T follicular helper cell (primary cell): ENCODE measurements around the gene ADSL.
"Not testable (repeated sequence)": the region's sequence is repeated elsewhere in the genome, so short reads cannot be mapped to it uniquely, and the experiment has no call there.

ENCODE experiments used
- DNase-seq: peaks from one replicate; pipeline ENCODE4 v3.0.0-alpha.2; 2020; ENCODE audit warnings: low read depth

Gene ADSL

DNA sequence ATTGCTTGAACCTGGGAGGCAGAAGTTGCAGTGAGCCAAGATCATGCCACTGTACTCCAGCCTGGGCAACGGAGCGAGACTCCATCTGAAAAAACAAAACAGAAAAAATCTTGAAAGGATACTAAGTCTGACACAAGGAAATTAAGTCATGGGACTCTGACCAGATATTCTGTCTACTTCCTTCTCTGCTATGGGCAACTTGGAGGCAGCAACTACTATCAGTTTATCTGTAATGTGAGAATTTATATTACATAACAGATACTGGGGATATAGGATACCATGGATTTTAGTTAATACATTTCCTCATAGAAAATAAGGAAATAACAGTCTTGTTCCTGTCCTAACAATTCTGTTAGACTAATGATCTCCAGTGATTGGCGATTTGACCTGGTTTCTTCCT lies 22.5 kb downstream of the ADSL start:
- no peak for DNase-seq

GRCh38 chr22:40374567-40374966 lies 28.3 kb downstream of the ADSL start:
- DNase-seq, result no peak

- no peak for DNase-seq
These were observed 29.8 kb downstream of the ADSL start for GRCh38 chr22:40376149-40376548.

- DNase-seq, result no peak
These were observed 31.6 kb downstream of the ADSL start for GRCh38 chr22:40377931-40378330.

GRCh38 chr22:40378448-40378847 lies 32.1 kb downstream of the ADSL start:
- DNase-seq, result not testable (repeated sequence)

DNA sequence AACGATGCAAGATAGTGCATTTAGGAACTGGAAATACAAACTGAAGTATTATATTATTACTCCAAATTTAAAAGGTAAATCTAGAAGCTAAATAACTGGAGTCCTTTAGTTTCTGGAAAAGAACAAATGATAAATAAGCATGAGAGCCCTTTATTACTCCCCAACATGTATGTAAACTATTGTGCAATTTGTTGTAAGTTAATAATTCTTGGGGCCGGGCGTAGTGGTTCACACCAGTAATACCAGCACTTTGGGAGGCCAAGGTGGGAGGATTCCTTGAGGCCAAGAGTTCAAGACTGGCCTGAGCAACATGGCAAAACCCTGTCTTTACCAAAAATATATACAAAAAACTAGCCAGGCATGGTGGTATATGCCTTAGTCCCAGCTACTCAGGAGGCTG lies 35.2 kb downstream of the ADSL start:
- DNase-seq, result no peak

DNA sequence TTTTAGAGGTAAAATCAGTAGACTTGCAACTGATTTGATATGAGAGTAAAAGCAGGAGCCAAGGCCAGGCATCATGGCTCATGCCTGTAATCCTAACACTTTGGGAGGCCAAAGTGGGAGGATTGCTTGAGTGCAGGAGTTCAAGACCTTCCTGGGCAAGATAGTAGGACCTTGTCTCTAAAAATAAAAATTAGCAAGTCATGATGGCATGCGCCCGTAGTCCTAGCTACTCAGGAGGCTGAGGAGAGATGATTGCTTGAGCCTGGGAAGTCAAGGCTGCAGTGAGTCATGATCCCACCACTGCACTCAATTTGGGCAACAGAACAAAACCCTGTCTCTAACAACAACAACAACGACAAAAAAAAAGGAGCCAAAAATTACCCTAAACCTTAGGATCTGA lies 37.6 kb downstream of the ADSL start:
- no peak for DNase-seq

GRCh38 chr22:40385036-40385782 lies 38.9 kb downstream of the ADSL start:
- DNase-seq, result peak; percentile 21

DNA sequence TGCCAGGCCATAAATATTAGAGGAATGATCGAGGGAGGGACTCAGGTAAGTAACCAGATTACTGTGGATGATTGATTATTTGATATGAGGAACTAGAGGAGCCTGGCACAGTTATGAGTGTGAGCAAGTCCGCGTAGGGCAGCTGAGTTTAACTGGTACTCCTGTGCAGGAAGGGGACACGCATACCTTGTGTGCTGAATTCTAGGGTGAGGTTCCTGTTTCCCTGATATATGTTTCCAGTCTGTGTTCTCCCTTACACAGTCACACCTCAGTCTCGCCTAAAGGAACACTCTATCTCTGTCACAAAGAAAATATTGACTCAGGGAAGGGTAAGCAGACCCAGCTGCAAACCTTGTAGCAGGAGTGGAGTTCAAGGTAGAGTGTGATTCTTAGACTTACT lies 41.4 kb downstream of the ADSL start:
- DNase-seq, result no peak

- DNase-seq, result no peak
These were observed 41.9 kb downstream of the ADSL start for GRCh38 chr22:40388231-40388630.

GRCh38 chr22:40391417-40391816 lies 45.1 kb downstream of the ADSL start:
- no peak for DNase-seq

GRCh38 chr22:40392618-40393017 lies 46.3 kb downstream of the ADSL start:
- DNase-seq, result no peak

DNA sequence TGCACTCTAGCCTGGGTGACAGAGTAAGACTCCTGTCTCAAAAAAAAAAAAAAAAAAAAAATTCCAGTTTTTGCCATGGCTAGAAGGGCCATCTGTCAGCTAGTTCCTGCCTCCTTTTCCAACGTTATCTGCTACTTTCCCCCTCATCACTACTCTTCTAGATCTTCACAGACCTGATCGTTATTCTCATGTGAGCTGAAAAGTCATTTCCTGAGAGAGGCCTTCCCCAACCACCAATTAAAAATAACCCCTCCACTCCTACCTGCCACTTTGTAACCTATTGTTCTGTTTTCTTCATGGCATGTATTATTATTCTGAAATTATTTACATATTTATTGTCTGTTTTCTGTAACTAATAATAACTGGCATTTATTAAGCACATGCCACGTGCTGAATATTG lies 48.3 kb downstream of the ADSL start:
- no peak for DNase-seq

GRCh38 chr22:40395607-40396006 lies 49.3 kb downstream of the ADSL start:
- DNase-seq, result no peak

GRCh38 chr22:40396882-40397281 lies 50.6 kb downstream of the ADSL start:
- no peak for DNase-seq

GRCh38 chr22:40397396-40397795 lies 51.1 kb downstream of the ADSL start:
- DNase-seq, result no peak

- DNase-seq, result no peak
These were observed 53.3 kb downstream of the ADSL start for GRCh38 chr22:40399621-40400020.

DNA sequence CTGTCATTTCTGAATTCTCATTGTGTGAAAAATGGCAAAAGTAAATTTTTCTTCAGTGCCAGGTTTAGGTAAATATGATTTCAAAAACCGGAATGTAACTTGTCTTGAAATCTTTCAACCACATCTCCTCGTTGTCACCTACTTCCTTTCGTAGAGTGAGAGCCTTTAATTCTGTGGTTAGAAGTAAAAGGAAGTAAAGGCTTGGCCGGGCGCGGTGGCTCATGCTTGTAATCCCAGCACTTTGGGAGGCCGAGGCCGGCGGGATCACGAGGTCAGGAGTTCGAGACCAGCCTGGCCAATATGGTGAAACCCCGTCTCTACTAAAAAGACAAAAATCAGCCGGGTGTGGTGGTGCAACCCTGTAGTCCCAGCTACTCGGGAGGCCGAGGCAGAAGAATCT lies 53.9 kb downstream of the ADSL start:
- peak; percentile 17 for DNase-seq

GRCh38 chr22:40401532-40401931 lies 55.2 kb downstream of the ADSL start:
- peak; percentile 13 for DNase-seq

DNA sequence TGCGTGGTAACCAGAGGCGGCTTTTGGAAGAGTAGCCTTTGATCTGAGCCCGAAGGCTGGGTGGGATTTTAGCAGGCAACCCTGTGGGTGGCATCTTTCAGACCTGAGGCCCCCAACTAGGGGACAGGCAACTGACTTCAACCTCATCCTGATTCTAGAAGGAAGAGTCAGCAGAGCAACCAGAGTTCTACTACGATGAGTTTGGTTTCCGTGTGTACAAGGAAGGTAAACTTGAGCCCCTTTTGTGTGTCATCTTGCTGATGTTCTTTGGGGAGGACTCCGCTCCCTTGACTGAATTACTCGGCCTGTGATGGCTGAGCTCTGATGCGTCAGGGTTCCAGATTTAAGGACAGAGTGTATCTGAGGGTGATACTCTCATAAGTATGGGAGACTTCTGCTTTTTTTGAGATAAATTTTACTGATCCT lies 55.7 kb downstream of the ADSL start:
- DNase-seq, result no peak

GRCh38 chr22:40403141-40403540 lies 56.8 kb downstream of the ADSL start:
- DNase-seq, result no peak

- DNase-seq, result no peak
These were observed 57.4 kb downstream of the ADSL start for GRCh38 chr22:40403651-40404050.

DNA sequence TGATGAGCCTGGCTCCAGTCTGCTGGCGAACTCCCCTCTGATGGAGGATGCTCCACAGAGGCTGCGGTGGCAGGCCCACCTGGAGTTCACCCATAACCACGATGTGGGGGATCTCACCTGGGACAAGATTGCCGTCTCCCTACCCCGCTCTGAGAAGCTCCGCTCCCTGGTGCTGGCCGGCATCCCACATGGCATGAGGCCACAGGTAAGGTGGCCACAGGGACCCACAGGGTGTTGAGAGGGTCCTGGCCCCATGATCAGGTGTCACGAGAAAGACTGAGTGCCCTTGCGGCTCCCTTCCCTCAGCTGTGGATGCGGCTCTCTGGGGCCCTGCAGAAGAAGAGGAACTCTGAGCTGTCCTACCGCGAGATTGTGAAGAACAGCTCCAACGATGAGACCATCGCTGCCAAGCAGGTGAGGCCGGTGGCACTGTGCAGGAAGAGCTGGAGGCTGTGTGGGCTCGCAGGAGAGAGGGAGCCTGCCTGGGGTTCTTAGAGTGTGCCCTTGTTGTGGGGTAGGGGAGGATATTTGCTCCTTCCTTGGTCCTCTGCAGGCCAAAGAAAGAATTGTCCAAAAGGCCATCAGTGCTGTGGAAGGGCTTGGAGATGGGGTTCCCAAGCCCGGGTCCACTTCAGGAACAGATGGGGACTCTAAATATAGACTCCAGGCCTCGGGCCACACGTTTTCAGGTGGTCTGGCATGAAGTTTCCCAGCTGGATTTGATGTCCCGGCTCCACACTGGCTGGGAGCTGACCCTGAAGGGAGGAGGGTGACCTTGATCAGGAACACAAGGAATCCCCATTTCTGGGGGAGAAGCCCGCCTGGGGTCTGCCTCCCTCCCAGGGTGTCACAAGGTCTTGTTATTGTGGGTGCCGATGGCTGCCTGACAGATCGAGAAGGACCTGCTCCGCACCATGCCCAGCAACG lies 58.2 kb downstream of the ADSL start:
- DNase-seq, result no peak
